ENCODE data around the gene ABCD1.

The ABCD1 gene

GRCh38 chrX:153775293-153776119 lies 50.9 kb downstream of the ABCD1 start:
- DNase-seq: no peak

- no peak for DNase-seq
These were observed 51.5 kb downstream of the ABCD1 start for GRCh38 chrX:153776120-153776599.

DNA sequence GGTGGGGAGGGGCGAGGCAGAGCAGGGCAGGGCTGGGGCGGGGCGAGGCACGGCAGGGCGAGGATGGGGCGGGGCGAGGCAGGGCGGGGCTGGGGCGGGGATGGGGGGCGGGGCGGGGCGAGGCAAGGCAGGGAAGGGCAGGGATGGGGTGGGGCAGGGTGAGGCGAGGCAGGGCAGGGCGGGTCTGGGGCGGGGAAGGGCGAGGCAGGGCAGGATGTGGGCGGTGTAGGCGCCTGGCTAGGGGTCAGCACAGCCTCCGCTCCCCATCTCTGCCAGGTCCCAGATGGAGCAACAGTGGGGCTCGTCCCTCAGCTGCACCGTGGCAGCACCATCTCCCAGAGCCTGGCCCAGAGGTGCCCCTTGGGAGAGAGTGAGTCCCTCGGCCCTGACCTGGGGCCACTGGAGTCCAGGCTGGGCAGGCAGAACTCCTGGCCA lies 52.0 kb downstream of the ABCD1 start:
- DNase-seq: no peak

DNA sequence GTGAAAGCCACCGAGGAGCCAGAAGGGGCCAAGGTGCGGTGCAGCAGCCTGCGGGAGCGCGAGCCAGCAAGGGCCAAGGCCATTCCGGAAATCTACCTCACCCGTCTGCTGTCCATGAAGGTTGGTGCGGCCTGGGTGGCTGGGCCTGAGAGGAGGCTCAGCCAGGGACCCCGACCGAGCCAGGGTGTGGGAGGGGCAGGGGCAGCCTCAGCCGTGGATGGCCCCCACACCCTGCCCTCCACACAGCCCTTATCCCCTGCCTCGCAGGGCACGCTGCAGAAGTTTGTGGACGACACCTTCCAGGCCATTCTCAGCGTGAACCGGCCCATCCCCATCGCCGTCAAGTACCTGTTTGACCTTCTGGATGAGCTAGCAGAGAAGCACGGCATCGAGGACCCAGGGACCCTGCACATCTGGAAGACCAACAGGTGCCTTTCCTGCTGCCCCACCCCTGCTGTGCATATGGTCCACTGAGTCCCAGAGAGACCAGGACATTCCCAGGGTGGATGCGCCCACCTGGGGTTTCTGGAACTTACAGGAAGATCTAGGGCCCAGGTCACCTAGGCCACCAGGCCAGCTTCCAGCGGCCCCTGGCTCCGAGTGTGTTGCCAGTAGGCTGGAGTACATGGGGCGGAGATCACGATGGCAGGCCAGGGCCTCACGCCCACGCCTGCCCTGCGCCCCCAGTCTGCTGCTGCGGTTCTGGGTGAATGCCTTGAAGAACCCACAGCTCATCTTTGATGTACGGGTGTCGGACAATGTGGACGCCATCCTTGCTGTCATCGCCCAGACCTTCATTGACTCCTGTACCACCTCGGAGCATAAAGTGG lies 52.8 kb downstream of the ABCD1 start:
- no peak for DNase-seq

- DNase-seq: no peak
These were observed 53.5 kb downstream of the ABCD1 start for GRCh38 chrX:153778181-153778580.

- DNase-seq: no peak
These were observed 54.0 kb downstream of the ABCD1 start for GRCh38 chrX:153778684-153779101.

GRCh38 chrX:153779891-153780677 lies 55.4 kb downstream of the ABCD1 start:
- no peak for DNase-seq

DNA sequence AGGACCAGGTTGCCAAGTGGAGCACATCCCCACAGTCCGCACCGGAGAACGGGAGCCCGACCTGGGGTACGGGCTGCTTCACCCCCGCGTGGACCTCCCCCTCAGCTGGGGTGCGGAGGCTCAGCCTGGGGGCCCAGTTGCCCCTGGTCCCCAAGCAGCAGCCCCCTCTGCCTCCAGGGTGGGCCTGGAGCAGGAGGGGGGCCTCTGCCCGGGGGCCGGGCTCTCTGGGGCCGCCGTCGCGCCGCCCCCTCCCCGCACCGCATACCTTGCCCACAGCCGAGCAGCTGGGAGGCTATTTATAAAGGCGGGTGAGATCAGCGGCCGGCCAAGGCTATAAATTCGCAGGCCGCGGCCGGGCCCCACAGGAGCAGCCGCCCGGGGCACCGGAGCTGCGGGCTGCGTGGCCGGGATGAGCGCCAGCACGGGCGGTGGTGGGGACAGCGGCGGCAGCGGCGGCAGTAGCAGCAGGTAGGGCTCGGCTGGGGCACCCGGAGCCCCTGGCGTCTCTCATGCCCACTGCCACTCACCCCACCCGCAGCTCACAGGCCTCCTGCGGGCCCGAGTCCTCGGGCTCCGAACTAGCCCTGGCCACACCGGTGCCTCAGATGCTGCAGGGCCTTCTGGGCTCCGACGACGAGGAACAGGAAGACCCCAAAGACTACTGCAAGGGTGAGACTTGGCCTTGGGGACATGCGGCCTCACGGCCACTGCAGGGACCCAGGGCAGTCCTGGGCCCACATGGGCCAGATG lies 56.2 kb downstream of the ABCD1 start, which contains the start of gene SRPK3:
Gene SRPK3, plus strand, starts transcription at position 364 of the 750 bp plus-strand sequence. Its CDS starts 46 bp downstream, at position 410.
- no peak for DNase-seq

DNA sequence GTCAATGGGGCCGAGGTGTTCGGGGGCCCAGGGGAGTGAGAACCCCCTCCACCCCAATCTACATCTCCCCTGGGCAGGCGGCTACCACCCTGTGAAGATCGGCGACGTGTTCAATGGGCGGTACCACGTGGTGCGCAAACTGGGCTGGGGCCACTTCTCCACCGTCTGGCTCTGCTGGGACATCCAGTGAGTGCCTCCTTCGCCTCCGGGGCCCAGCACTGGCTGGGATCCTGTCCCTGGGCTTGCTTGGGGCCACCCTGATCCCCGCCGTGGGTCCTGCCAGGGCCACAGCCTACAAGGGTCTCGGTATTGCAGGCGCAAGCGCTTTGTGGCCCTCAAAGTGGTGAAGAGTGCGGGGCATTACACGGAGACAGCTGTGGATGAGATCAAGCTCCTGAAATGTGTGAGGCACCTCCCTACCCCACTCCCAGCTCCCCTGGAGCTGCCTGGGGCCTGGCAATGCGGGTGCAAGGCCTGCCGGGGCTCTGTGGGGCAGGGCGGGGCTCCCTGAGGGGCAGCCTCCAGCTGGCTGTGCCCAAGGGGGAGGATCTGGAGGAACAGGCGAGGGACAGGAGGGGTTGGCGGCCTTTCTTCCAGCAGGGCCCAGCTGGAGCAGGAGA lies 56.9 kb downstream of the ABCD1 start:
- DNase-seq: no peak

GRCh38 chrX:153782313-153782712 lies 57.7 kb downstream of the ABCD1 start:
- no peak for DNase-seq

- no peak for DNase-seq
These were observed 58.2 kb downstream of the ABCD1 start for GRCh38 chrX:153782871-153783270.

GRCh38 chrX:153783378-153784013 lies 58.8 kb downstream of the ABCD1 start:
- DNase-seq: no peak

- DNase-seq: no peak
These were observed 59.8 kb downstream of the ABCD1 start for GRCh38 chrX:153784325-153784967.

GRCh38 chrX:153786669-153787068 lies 62.0 kb downstream of the ABCD1 start:
- no peak for DNase-seq

DNA sequence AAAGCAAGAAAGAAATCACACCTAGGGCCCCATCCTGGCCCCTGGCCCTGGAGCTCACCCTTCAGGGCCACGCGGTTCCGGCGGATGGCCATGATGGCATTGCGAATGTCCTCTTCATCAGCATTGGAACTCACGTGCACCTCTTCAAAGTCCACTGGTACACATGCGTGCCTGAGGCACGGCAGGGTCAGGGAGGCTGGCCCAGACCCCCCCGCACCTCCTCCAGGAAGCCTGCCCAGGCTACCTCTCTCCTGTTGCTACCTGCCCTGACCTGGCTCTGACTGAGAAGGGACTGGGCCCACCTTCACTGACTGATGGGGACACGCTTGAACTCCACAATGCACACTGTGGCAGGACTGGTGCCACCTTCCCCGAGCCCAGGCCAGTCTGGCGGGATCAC lies 65.0 kb downstream of the ABCD1 start:
- no peak for DNase-seq

GRCh38 chrX:153791104-153791852 lies 66.6 kb downstream of the ABCD1 start:
- DNase-seq: no peak

DNA sequence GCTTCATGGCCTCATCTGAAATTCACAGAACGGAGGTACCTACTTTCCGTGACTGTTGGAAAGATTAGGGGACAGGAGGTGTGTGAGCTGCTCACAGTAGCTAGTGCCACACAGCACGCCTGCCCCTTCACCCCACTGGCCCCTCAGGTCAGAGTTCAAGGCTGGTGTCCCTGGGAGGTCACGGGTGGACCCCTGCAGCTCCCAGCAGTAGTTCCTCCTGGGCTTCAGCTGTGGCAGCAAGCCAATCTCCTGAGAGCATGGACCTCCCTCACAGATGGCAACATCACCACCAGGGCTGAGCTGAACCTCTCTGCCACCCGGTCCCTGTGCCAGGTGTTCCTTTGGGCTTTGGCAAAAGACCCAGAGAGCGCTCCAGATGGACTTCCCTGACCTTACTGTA lies 67.7 kb downstream of the ABCD1 start:
- no peak for DNase-seq

DNA sequence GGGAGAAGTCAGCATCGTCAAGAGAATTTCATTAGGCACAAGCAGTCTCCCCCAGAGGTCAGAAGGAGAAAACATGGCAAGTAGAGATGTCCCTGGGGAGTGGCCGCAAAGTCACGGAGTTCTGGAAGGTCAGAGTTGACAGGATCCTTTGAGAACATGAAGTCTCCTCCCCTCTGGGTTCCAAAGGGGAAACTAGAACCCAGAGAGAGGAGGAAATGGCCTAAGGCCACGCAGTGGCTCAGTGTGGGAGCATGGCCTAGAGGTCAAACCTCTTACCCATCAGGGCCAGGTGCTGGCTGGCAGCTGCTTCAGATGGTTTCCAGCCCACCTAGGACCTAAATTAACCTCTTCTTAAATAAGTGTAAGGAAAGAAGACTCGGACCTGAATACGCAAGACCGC lies 68.6 kb downstream of the ABCD1 start:
- no peak for DNase-seq
